Neural cell (in vitro differentiated cells): ENCODE results near the gene TRIM25. TPM values are rescaled to one million over a fixed set of nuclear protein-coding genes. Genes with fewer than 3 reads are reported as not detected.

Experiments
- H2AFZ ChIP-seq: fragments of 200-600, 300-800 bp; sonication (generic), shearing (Covaris generic); 2 replicates; pipeline ENCODE4 v1.6.0; 2014; ENCODE audit warnings: low read depth, mild to moderate bottlenecking, antibody characterized with exemption, low read length, moderate library complexity
- H3F3A ChIP-seq: fragments of 200-600 bp; shearing (Covaris generic); 2 replicates; pipeline ENCODE4 v1.6.1; 2016; ENCODE audit warnings: mild to moderate bottlenecking, moderate library complexity, mixed read lengths, antibody characterized with exemption, low read length; ENCODE audit not compliant: insufficient read depth, poor library complexity, severe bottlenecking
- H3K27ac ChIP-seq: fragments of 200-600, 300-800 bp; sonication (generic), shearing (Covaris generic); 2 replicates; pipeline ENCODE4 v1.5.1; 2014; ENCODE audit warnings: mild to moderate bottlenecking, low read length, moderate library complexity
- H3K27me3 ChIP-seq: fragments of 300-800, 200-600 bp; sonication (generic), shearing (Covaris generic); 2 replicates; pipeline ENCODE4 v1.6.0; 2014; ENCODE audit warnings: mild to moderate bottlenecking, low read depth, low read length, moderate library complexity; ENCODE audit not compliant: insufficient read depth
- H3K36me3 ChIP-seq: fragments of 300-800, 200-600 bp; sonication (generic), shearing (Covaris generic); 2 replicates; pipeline ENCODE4 v1.5.1; 2014; ENCODE audit warnings: mild to moderate bottlenecking, antibody characterized with exemption, low read length, moderate library complexity; ENCODE audit not compliant: insufficient read depth
- H3K4me2 ChIP-seq: fragments of 300-800, 200-600 bp; sonication (generic), shearing (Covaris generic); 2 replicates; pipeline ENCODE4 v1.6.0; 2014; ENCODE audit warnings: mild to moderate bottlenecking, low read length
- H3K4me3 ChIP-seq: fragments of 300-800, 200-600 bp; sonication (generic), shearing (Covaris generic); 2 replicates; pipeline ENCODE4 v1.5.1; 2014; ENCODE audit warnings: mild to moderate bottlenecking, low read length, moderate library complexity
- H3K79me2 ChIP-seq: fragments of 200-600 bp; shearing (Covaris generic); replicated peaks from 2 replicates; pipeline ENCODE4 v1.6.0; 2014; ENCODE audit warnings: mild to moderate bottlenecking, low read length, moderate library complexity; ENCODE audit not compliant: insufficient read depth
- H3K9ac ChIP-seq: fragments of 300-800, 200-600 bp; sonication (generic), shearing (Covaris generic); 2 replicates; pipeline ENCODE4 v1.6.1; 2016; ENCODE audit warnings: mild to moderate bottlenecking, low read length, mixed read lengths
- H3K9me2 ChIP-seq: fragments of 200-600 bp; shearing (Covaris generic); 2 replicates; pipeline ENCODE4 v1.6.1; 2016; ENCODE audit warnings: mild to moderate bottlenecking, low read length, mixed read lengths; ENCODE audit not compliant: insufficient read depth
- H3K9me3 ChIP-seq: fragments of 200-600, 300-800 bp; sonication (generic), shearing (Covaris generic); 2 replicates; pipeline ENCODE4 v1.6.1; 2016; ENCODE audit warnings: mild to moderate bottlenecking, mixed run types, low read length, moderate library complexity, mixed read lengths
- H4K20me1 ChIP-seq: fragments of 200-600 bp; shearing (Covaris generic); 2 replicates; pipeline ENCODE4 v1.6.1; 2016; ENCODE audit warnings: mild to moderate bottlenecking, mixed run types; ENCODE audit not compliant: insufficient read depth
- CTCF ChIP-seq: fragments of 450-650 bp; IDR thresholded peaks from 2 replicates; pipeline ENCODE4 v1.5.1; 2014; ENCODE audit warnings: antibody characterized with exemption, mild to moderate bottlenecking, moderate library complexity; ENCODE audit not compliant: poor library complexity, severe bottlenecking
- EP300 ChIP-seq: fragments of 450-650 bp; conservative IDR thresholded peaks from 2 replicates; pipeline ENCODE4 v1.6.1; 2014; ENCODE audit warnings: antibody characterized with exemption, mild to moderate bottlenecking, moderate library complexity; ENCODE audit not compliant: poor library complexity, severe bottlenecking
- EZH2 ChIP-seq: fragments of 200-600, 300-800 bp; shearing (Covaris generic), sonication (generic); IDR thresholded peaks from 2 replicates; pipeline ENCODE4 v1.6.1; 2014; ENCODE audit warnings: antibody characterized with exemption, low read length, borderline replicate concordance, mild to moderate bottlenecking; ENCODE audit not compliant: insufficient read depth, poor library complexity, severe bottlenecking
- MXI1 ChIP-seq: fragments of 450-650 bp; conservative IDR thresholded peaks from 2 replicates; pipeline ENCODE4 v1.6.1; 2014; ENCODE audit warnings: antibody characterized with exemption, mild to moderate bottlenecking; ENCODE audit not compliant: poor library complexity, severe bottlenecking
- POLR2AphosphoS5 ChIP-seq: IDR thresholded peaks from 2 replicates; pipeline ENCODE4 v1.6.1; 2012
- RAD21 ChIP-seq: fragments of 450-650 bp; conservative IDR thresholded peaks from 2 replicates; pipeline ENCODE4 v1.6.1; 2014; ENCODE audit warnings: antibody characterized with exemption, mild to moderate bottlenecking, moderate library complexity
- REST ChIP-seq: IDR thresholded peaks from 2 replicates; pipeline ENCODE4 v1.6.1; 2012; ENCODE audit warnings: borderline replicate concordance
- SMC3 ChIP-seq: fragments of 450-650 bp; conservative IDR thresholded peaks from 2 replicates; pipeline ENCODE4 v1.6.1; 2014; ENCODE audit warnings: antibody characterized with exemption, mild to moderate bottlenecking, moderate library complexity; ENCODE audit not compliant: poor library complexity
- TAF1 ChIP-seq: IDR thresholded peaks from 2 replicates; pipeline ENCODE4 v1.6.1; 2012; ENCODE audit warnings: low read depth
- polyA plus RNA-seq: library from polyadenylated mRNA; depleted of rRNA; stranded (reverse); fragments of >200 nt; gene quantifications from 2 replicates; pipeline ENCODE4 v1.2.3, GENCODE V29; 2014

TRIM25 gene
- polyA plus RNA-seq, 1 donor from 2014 or later: 1.7 TPM

- Histone ChIP-seq H3K27ac (no peak overlapping the region), H3K27me3 (peaks cover 32% of the 10 kb centered on the region), H3K4me3 (peak overlapping the region; percentile 73), H3K9me3 (no peaks in the 10 kb centered on the region), H3K79me2 (no peaks in the 10 kb centered on the region), H3K36me3 (no peaks in the 10 kb centered on the region), H4K20me1 (no peaks in the 10 kb centered on the region), H3F3A (no peaks in the 10 kb centered on the region), H2AFZ (no peak overlapping the region), H3K4me2 (no peak overlapping the region), H3K9me2 (no peaks in the 10 kb centered on the region), H3K9ac (no peak overlapping the region)
- no peak for TF ChIP-seq CTCF
Measured at GRCh38 chr17:56914581-56915273, 878 bp upstream of the TRIM25 start.

- no peaks in the 10 kb centered on the region for H3K36me3 ChIP-seq
- no peaks in the 10 kb centered on the region for H3K9me3 ChIP-seq
- H3K9me2 ChIP-seq: no peaks in the 10 kb centered on the region
- no peaks in the 10 kb centered on the region for H3K79me2 ChIP-seq
- no peaks in the 10 kb centered on the region for H4K20me1 ChIP-seq
- TF ChIP-seq SMC3 (no peak), EP300 (no peak), RAD21 (no peak), POLR2AphosphoS5 (no peak), TAF1 (no peak), EZH2 (no peak), CTCF (no peak), MXI1 (no peak), REST (no peak)
- H3F3A ChIP-seq: no peaks in the 10 kb centered on the region
- peak overlapping the region; percentile 73 for H3K4me3 ChIP-seq
- H3K27ac ChIP-seq: no peak overlapping the region
- peak overlapping the region; percentile 45 for H3K9ac ChIP-seq
- peaks cover 32% of the 10 kb centered on the region for H3K27me3 ChIP-seq
- no peak overlapping the region for H3K4me2 ChIP-seq
- peak overlapping the region; percentile 14 for H2AFZ ChIP-seq
Measured at GRCh38 chr17:56913353-56913866, 439 bp downstream of the TRIM25 start.
